Fibroblast of lung (primary cell): ENCODE measurements around the gene CRMP1. TPM values are rescaled to one million over a fixed set of nuclear protein-coding genes. Genes with fewer than 3 reads are reported as not detected.

ENCODE experiments used
- DNase-seq, 2 donors: peaks; one replicate each; pipeline versions ENCODE4 v3.0.0 to v3.0.0-alpha.2; 2010; ENCODE audit warnings: low read depth in 2 of 2
- H2AFZ ChIP-seq: 2 replicates; pipeline ENCODE4 v1.5.1; 2012; ENCODE audit warnings: low read length, control low read depth, inconsistent platforms
- H3K27ac ChIP-seq: 2 replicates; pipeline ENCODE4 v1.5.1; 2011; ENCODE audit warnings: low read length, control low read depth; ENCODE audit not compliant: insufficient read depth
- H3K27me3 ChIP-seq: 2 replicates; pipeline ENCODE4 v1.5.1; 2011; ENCODE audit warnings: mild to moderate bottlenecking, low read length; ENCODE audit not compliant: control insufficient read depth, insufficient read depth
- H3K36me3 ChIP-seq: 2 replicates; pipeline ENCODE4 v1.5.1; 2011; ENCODE audit warnings: low read length; ENCODE audit not compliant: control insufficient read depth, insufficient read depth
- H3K4me1 ChIP-seq: 2 replicates; pipeline ENCODE4 v1.5.1; 2011; ENCODE audit warnings: low read length; ENCODE audit not compliant: control insufficient read depth, insufficient read depth; ENCODE audit errors: extremely low read depth
- H3K4me2 ChIP-seq: 2 replicates; pipeline ENCODE4 v1.5.1; 2011; ENCODE audit warnings: low read length, control low read depth; ENCODE audit not compliant: insufficient read depth; ENCODE audit errors: extremely low read depth
- H3K4me3 ChIP-seq, 4 experiments: fragments of 200-600 bp in 1 of 4; sonication (generic) in 1 of 4; replicated peaks in 1 of 4; 2 replicates each; pipeline ENCODE4 v1.5.1; 2011 to 2016; ENCODE audit warnings: low read length in 4 of 4, low read depth in 3 of 4, mild to moderate bottlenecking in 3 of 4, control low read depth in 2 of 4, inconsistent platforms in 1 of 4, mixed read lengths in 1 of 4; ENCODE audit not compliant: insufficient read depth in 1 of 4; ENCODE audit errors: control extremely low read depth in 1 of 4
- H3K79me2 ChIP-seq: 2 replicates; pipeline ENCODE4 v1.5.1; 2012; ENCODE audit warnings: mild to moderate bottlenecking, low read length, inconsistent platforms; ENCODE audit not compliant: control insufficient read depth, insufficient read depth
- H3K9ac ChIP-seq: 2 replicates; pipeline ENCODE4 v1.5.1; 2011; ENCODE audit warnings: mild to moderate bottlenecking, low read length, control low read depth; ENCODE audit not compliant: insufficient read depth
- H3K9me3 ChIP-seq: 2 replicates; pipeline ENCODE4 v1.5.1; 2012; ENCODE audit warnings: low read depth, low read length; ENCODE audit not compliant: control insufficient read depth, insufficient read depth
- H4K20me1 ChIP-seq: 2 replicates; pipeline ENCODE4 v1.5.1; 2011; ENCODE audit warnings: low read length; ENCODE audit not compliant: control insufficient read depth, insufficient read depth; ENCODE audit errors: extremely low read depth
- EZH2 ChIP-seq: IDR thresholded peaks from 2 replicates; pipeline ENCODE4 v1.5.1; 2012; ENCODE audit warnings: low read length, control low read depth, mild to moderate bottlenecking; ENCODE audit errors: missing control alignments
- polyA plus RNA-seq, 2 donors: library from polyadenylated mRNA; depleted of rRNA in 1 of 2; stranded (reverse) in 1 of 2; unstranded in 1 of 2; fragments of >200 nt; gene quantifications; 2 replicates each; pipeline ENCODE4 v1.2.1, GENCODE V29; 2011 to 2012; ENCODE audit warnings: missing spikeins in 1 of 2
- total RNA-seq: library from RNA; depleted of rRNA; stranded (reverse); fragments of >200 nt; gene quantifications from 2 replicates; pipeline ENCODE4 v1.2.1, GENCODE V29; 2014
- TF ChIP-seq, protein P1 (sequence below), 2 donors: IDR thresholded peaks in 1 of 2; conservative IDR thresholded peaks in 1 of 2; 1 replicate in 1 of 2; 2 replicates in 1 of 2; pipeline ENCODE4 v1.5.1; 2011 to 2012; ENCODE audit warnings: low read length in 2 of 2, control low read depth in 1 of 2, inconsistent platforms in 1 of 2, low read depth in 1 of 2, mild to moderate bottlenecking in 1 of 2

Gene CRMP1
- total and polyA plus RNA-seq, 2 donors (not counting 1 experiment from before 2014, with no cell fraction given) = 0.33 to 2.7 TPM

GRCh38 chr4:5824227-5824626 is 68.7 kb downstream of the CRMP1 start:
- no peaks in the 10 kb centered on the region for H4K20me1 ChIP-seq
- H3K9ac ChIP-seq = no peak overlapping the region
- H3K79me2 ChIP-seq = no peaks in the 10 kb centered on the region
- no peak for DNase-seq
- TF ChIP-seq EZH2 = no peak
- TF ChIP-seq, protein P1, sequence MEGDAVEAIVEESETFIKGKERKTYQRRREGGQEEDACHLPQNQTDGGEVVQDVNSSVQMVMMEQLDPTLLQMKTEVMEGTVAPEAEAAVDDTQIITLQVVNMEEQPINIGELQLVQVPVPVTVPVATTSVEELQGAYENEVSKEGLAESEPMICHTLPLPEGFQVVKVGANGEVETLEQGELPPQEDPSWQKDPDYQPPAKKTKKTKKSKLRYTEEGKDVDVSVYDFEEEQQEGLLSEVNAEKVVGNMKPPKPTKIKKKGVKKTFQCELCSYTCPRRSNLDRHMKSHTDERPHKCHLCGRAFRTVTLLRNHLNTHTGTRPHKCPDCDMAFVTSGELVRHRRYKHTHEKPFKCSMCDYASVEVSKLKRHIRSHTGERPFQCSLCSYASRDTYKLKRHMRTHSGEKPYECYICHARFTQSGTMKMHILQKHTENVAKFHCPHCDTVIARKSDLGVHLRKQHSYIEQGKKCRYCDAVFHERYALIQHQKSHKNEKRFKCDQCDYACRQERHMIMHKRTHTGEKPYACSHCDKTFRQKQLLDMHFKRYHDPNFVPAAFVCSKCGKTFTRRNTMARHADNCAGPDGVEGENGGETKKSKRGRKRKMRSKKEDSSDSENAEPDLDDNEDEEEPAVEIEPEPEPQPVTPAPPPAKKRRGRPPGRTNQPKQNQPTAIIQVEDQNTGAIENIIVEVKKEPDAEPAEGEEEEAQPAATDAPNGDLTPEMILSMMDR (conservative IDR thresholded peaks at IDR 0.05 in 1 of 2, IDR thresholded peaks at IDR 0.05 in 1 of 2; ENCODE audit: low read depth in 1 of 2, low read length in 2 of 2) = no peak
- H3K4me2 ChIP-seq = no peak overlapping the region
- no peaks in the 10 kb centered on the region for H3K27me3 ChIP-seq
- no peak overlapping the region for H2AFZ ChIP-seq
- no peaks in the 10 kb centered on the region for H3K9me3 ChIP-seq
- peaks cover 6% of the 10 kb centered on the region for H3K4me1 ChIP-seq
- no peak overlapping the region for H3K4me3 ChIP-seq
- H3K36me3 ChIP-seq = peaks cover 11% of the 10 kb centered on the region
- no peak overlapping the region for H3K27ac ChIP-seq

DNA sequence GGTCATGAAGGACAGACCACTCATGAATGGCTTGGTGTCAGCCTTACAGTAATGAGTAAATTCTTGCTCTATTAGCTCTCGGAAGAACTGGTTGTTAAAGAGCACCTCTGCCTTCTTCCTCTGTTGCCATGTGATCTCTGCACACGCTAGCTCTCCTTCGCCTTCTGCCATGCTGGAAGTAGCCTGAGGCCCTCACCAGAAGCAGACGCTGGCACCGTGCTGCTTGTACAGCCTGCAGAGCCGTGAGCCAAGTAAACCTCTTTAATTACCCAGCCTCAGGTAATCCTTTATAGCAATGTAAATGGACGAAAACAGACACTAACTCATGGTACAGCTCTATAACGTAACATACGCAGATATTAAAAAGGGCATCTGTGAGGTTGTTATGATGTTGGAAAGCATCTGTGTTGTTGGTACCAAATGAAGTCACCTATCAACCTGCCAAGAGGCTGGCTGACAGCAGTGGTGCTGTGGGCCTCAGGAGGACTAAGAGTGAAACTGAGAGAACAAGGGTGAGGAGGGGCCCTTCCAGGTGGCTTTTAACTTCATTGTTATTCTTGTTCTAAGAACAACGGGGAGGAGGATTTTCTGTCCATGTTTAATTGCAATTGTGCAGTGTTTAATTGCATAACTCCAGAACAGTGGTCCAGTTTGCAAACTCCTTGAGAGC is 69.2 kb downstream of the CRMP1 start:
- no peak for TF ChIP-seq EZH2
- TF ChIP-seq, protein P1 (conservative IDR thresholded peaks at IDR 0.05 in 1 of 2, IDR thresholded peaks at IDR 0.05 in 1 of 2; ENCODE audit: low read depth in 1 of 2, low read length in 2 of 2) = no peak
- H3K79me2 ChIP-seq = no peaks in the 10 kb centered on the region
- no peaks in the 10 kb centered on the region for H3K27me3 ChIP-seq
- no peak overlapping the region for H3K9ac ChIP-seq
- no peak for DNase-seq
- H2AFZ ChIP-seq = no peak overlapping the region
- peaks cover 11% of the 10 kb centered on the region for H3K36me3 ChIP-seq
- H3K4me3 ChIP-seq = no peak overlapping the region
- H3K4me2 ChIP-seq = no peak overlapping the region
- H3K4me1 ChIP-seq = peaks cover 6% of the 10 kb centered on the region
- no peaks in the 10 kb centered on the region for H3K9me3 ChIP-seq
- H4K20me1 ChIP-seq = no peaks in the 10 kb centered on the region
- no peak overlapping the region for H3K27ac ChIP-seq

DNA sequence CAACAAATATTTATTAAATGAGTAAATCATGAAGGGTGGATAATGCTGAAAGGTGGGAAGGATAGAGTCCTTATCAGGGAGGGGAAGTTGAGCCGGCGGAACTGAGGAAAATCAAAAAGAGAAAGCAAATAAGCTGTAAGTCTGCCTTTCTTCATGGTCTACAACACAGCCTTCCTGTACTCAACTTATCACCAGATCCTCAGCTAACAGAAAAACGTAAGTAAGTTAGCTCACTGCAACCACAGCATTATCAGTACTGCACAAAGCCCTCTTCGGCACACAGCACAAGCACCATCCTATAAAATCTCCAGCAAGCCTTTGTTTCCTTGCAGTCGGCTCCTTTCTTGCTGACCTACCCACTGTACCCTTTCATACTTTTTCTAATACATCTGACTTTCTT is 70.3 kb downstream of the CRMP1 start:
- H4K20me1 ChIP-seq = no peaks in the 10 kb centered on the region

More for the DNA sequence above, 70.3 kb downstream of the CRMP1 start:
- H3K79me2 ChIP-seq = no peaks in the 10 kb centered on the region
- H3K4me1 ChIP-seq = peaks cover 6% of the 10 kb centered on the region
- no peak overlapping the region for H3K9ac ChIP-seq
- no peak overlapping the region for H3K27ac ChIP-seq
- no peak for DNase-seq
- no peak overlapping the region for H2AFZ ChIP-seq
- H3K4me2 ChIP-seq = no peak overlapping the region
- peaks cover 11% of the 10 kb centered on the region for H3K36me3 ChIP-seq
- no peaks in the 10 kb centered on the region for H3K9me3 ChIP-seq
- H3K4me3 ChIP-seq = no peak overlapping the region
- TF ChIP-seq EZH2 = no peak
- TF ChIP-seq, protein P1 (conservative IDR thresholded peaks at IDR 0.05 in 1 of 2, IDR thresholded peaks at IDR 0.05 in 1 of 2; ENCODE audit: low read depth in 1 of 2, low read length in 2 of 2) = no peak
- H3K27me3 ChIP-seq = no peaks in the 10 kb centered on the region
